Fibroblast of skin of back (primary cell): ENCODE measurements around the gene NBEAL1.
A peak's percentile ranks its signal among the peaks of the same experiment; 100 is the strongest.
"Not testable (repeated sequence)": the region's sequence is repeated elsewhere in the genome, so short reads cannot be mapped to it uniquely, and the experiment has no call there.

Source experiments
- DNase-seq: peaks from one replicate; pipeline ENCODE4 v3.0.0-alpha.2; 2013

NBEAL1 gene

GRCh38 chr2:203237346-203238238 lies 222.9 kb downstream of the NBEAL1 start:
- no peak for DNase-seq

GRCh38 chr2:203238292-203238703 lies 223.6 kb downstream of the NBEAL1 start:
- DNase-seq = no peak

- DNase-seq = peak; percentile 96
These were observed 224.2 kb downstream of the NBEAL1 start, which contains the start of gene CYP20A1 for GRCh38 chr2:203238704-203239526. Gene CYP20A1, plus strand, starts transcription at chr2:203239018. Its CDS starts 45 bp downstream, at chr2:203239063.

GRCh38 chr2:203240491-203240890 lies 225.8 kb downstream of the NBEAL1 start:
- no peak for DNase-seq

- DNase-seq = no peak
These were observed 227.8 kb downstream of the NBEAL1 start for GRCh38 chr2:203242518-203242917.

- no peak for DNase-seq
These were observed 232.0 kb downstream of the NBEAL1 start for GRCh38 chr2:203246646-203247045.

- DNase-seq = no peak
These were observed 238.1 kb downstream of the NBEAL1 start for GRCh38 chr2:203252818-203253217.

- DNase-seq = not testable (repeated sequence)
These were observed 238.9 kb downstream of the NBEAL1 start for GRCh38 chr2:203253422-203254095.

GRCh38 chr2:203261326-203262159 lies 246.9 kb downstream of the NBEAL1 start:
- no peak for DNase-seq
